Gastroesophageal sphincter (tissue), 3 donors: ENCODE measurements around the gene SYNPR.

Experiments used
- CTCF ChIP-seq, 4 experiments: fragments of 200-600 bp in 2 of 4; fragments of 450-650 bp in 2 of 4; sonication (generic) in 1 of 4; IDR thresholded peaks; one replicate each; pipeline ENCODE4 v1.5.1; 2017 to 2019; ENCODE audit warnings: antibody characterized with exemption in 4 of 4, mild to moderate bottlenecking in 2 of 4, moderate library complexity in 2 of 4
- EP300 ChIP-seq: sonication (generic); formaldehyde crosslinking; IDR thresholded peaks from one replicate; pipeline ENCODE4 v1.6.1; 2017; ENCODE audit warnings: antibody characterized with exemption, mild to moderate bottlenecking
- POLR2A ChIP-seq, 2 donors: fragments of 450-650 bp; IDR thresholded peaks; one replicate each; pipeline ENCODE4 v1.6.1; 2017; ENCODE audit warnings: antibody characterized with exemption in 2 of 2, mild to moderate bottlenecking in 2 of 2, moderate library complexity in 1 of 2
- POLR2AphosphoS5 ChIP-seq: sonication (generic); formaldehyde crosslinking; IDR thresholded peaks from one replicate; pipeline ENCODE4 v1.6.1; 2017; ENCODE audit warnings: antibody characterized with exemption

DNA sequence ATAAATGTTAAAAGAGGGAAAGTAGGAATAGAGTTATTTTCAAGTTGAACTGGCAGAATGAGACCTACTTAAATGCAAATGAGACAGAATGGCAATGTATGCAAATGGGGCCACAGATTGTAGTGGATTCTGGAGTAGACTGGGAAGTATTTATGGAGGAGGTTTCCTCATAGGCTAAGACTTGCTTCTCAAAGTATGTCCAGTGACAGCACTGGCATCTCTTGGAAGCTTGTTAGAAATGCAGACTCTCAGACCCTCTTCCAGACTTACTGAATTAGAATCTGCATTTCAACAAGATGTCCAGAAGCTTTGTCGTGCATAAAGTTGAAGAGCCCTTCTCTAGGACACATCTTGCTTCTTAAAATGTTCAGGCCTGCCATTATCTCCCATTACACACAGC, 306.6 kb downstream of the SYNPR start:
- TF ChIP-seq CTCF (IDR thresholded peaks at IDR 0.05): no peak
- TF ChIP-seq POLR2AphosphoS5: no peak
- TF ChIP-seq EP300: no peak
- no peak for TF ChIP-seq POLR2A (IDR thresholded peaks at IDR 0.05)
